Measurements from ENCODE around the gene MCU. TPM values are rescaled to one million over a fixed set of nuclear protein-coding genes. Genes with fewer than 3 reads are reported as not detected.

Gene MCU
- polyA plus RNA-seq, 1 of the 3 experiments (the other 2 are of a cell fraction): 20.6 TPM

- peak; percentile 88 for TF ChIP-seq TCF12 (IDR thresholded peaks at IDR 0.05)
- peak; percentile 54; the same call in 1 of the 2 replicates for TF ChIP-seq RXRA (IDR thresholded peaks at IDR 0.05; ENCODE audit: borderline replicate concordance, low read depth)
- TF ChIP-seq ZBTB33 (IDR thresholded peaks at IDR 0.05; ENCODE audit: borderline replicate concordance, low read depth): peak; percentile 48; the same call in 1 of the 2 replicates
- peak; percentile 67; the same call in 1 of the 2 replicates for TF ChIP-seq TEAD4 (IDR thresholded peaks at IDR 0.05; ENCODE audit: borderline replicate concordance, insufficient read depth)
- TF ChIP-seq EP300 (IDR thresholded peaks at IDR 0.05; ENCODE audit: borderline replicate concordance in 1 of 2, low read depth in 1 of 2, low read length in 1 of 2): peak in 1 of 2 experiments; percentile 68; a peak in 2 of 4 replicates
- no peak for TF ChIP-seq IRF3 (IDR thresholded peaks at IDR 0.05; ENCODE audit: low read depth, low read length)
- peak; percentile 74 for TF ChIP-seq FOSL2 (IDR thresholded peaks at IDR 0.05; ENCODE audit: borderline replicate concordance, low read depth)
These were observed 120.9 kb downstream of the MCU start (continued) for GRCh38 chr10:72812753-72813430.

- peaks cover 19% of the 10 kb centered on the region; the same call in 1 of the 2 replicates for H3K79me2 ChIP-seq (ENCODE audit: insufficient read depth)
- TF ChIP-seq NFIC (IDR thresholded peaks at IDR 0.05; ENCODE audit: borderline replicate concordance) (no peak), REST (IDR thresholded peaks at IDR 0.05; ENCODE audit: low read depth, low read length) (no peak), GABPA (IDR thresholded peaks at IDR 0.05; ENCODE audit: low read depth) (no peak), EP300 (IDR thresholded peaks at IDR 0.05; ENCODE audit: borderline replicate concordance in 1 of 2, low read depth in 1 of 2, low read length in 1 of 2) (no peak), SIN3A (IDR thresholded peaks at IDR 0.05; ENCODE audit: borderline replicate concordance, low read depth, low read length) (no peak), MAX (IDR thresholded peaks at IDR 0.05; ENCODE audit: low read depth) (no peak), RAD21 (IDR thresholded peaks at IDR 0.05; ENCODE audit: low read length) (no peak)
- ChIA-PET CTCF (interaction anchor here (2.2 kb wide), 1 partner anchor 119 kb away, joined by 5 read pairs; no protein-coding TSS in a partner anchor), POLR2A (no interaction called here)
- no peaks in the 10 kb centered on the region for H3K36me3 ChIP-seq (replicated peaks in 1 of 2; ENCODE audit: control insufficient read depth in 1 of 2, insufficient read depth in 2 of 2, low read length in 1 of 2)
- no peak overlapping the region for H3K9ac ChIP-seq
- peaks cover 23% of the 10 kb centered on the region for H3F3A ChIP-seq (replicated peaks; ENCODE audit: insufficient read depth)
- H3K9me3 ChIP-seq: no peaks in the 10 kb centered on the region
- H2AFZ ChIP-seq (ENCODE audit: low read depth): no peak overlapping the region
- no peak overlapping the region for H3K4me3 ChIP-seq (ENCODE audit: low read depth in 2 of 2, low read length in 1 of 2)
- peak overlapping the region in 1 of 2 experiments; percentile 85; a peak in 1 of 4 replicates for H3K27ac ChIP-seq (ENCODE audit: low read depth in 2 of 2, low read length in 1 of 2)
- H3K27me3 ChIP-seq (ENCODE audit: insufficient read depth): no peaks in the 10 kb centered on the region
- DNase-seq: no peak
- H3K4me2 ChIP-seq: 0 out of 2 replicates have a peak overlapping the region, but pooled peaks have one; percentile 14
- H4K20me1 ChIP-seq (ENCODE audit: insufficient read depth): no peaks in the 10 kb centered on the region
- H3K9me2 ChIP-seq: no peaks in the 10 kb centered on the region
- H3K4me1 ChIP-seq (ENCODE audit: control insufficient read depth in 1 of 2, insufficient read depth in 2 of 2, low read depth in 1 of 2, low read length in 1 of 2): peaks cover 0 to 14% of the 10 kb centered on the region in 2 experiments; a peak in 1 of 4 replicates
- 55% methylated on average over 2 of the region's 2 CpGs for WGBS (ENCODE audit: low lambda C conversion rate)
These were observed 122.3 kb downstream of the MCU start for GRCh38 chr10:72814099-72814790.

Measured in SK-N-SH (cell line).